CD4-positive, alpha-beta T cell treated with Interleukin-17A for 1 hour (primary cell): ENCODE measurements around the gene STAC3.

Source experiments
- DNase-seq: peaks from one replicate; pipeline ENCODE4 v3.0.0-alpha.2; 2020

The STAC3 gene

GRCh38 chr12:57235728-57236131 is 15.3 kb downstream of the STAC3 start:
- no peak for DNase-seq

GRCh38 chr12:57235017-57235727 is 15.8 kb downstream of the STAC3 start:
- no peak for DNase-seq

- no peak for DNase-seq
Measured at GRCh38 chr12:57234571-57235016, 16.4 kb downstream of the STAC3 start.

DNA sequence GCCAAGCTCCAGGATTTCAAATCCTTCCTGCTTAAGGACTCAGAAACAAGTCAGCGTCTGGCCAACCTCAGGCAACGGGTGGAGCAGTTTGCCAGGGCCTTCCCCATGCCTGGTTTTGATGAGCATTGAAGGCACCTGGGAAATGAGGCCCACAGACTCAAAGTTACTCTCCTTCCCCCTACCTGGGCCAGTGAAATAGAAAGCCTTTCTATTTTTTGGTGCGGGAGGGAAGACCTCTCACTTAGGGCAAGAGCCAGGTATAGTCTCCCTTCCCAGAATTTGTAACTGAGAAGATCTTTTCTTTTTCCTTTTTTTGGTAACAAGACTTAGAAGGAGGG is 16.8 kb downstream of the STAC3 start:
- no peak for DNase-seq

DNA sequence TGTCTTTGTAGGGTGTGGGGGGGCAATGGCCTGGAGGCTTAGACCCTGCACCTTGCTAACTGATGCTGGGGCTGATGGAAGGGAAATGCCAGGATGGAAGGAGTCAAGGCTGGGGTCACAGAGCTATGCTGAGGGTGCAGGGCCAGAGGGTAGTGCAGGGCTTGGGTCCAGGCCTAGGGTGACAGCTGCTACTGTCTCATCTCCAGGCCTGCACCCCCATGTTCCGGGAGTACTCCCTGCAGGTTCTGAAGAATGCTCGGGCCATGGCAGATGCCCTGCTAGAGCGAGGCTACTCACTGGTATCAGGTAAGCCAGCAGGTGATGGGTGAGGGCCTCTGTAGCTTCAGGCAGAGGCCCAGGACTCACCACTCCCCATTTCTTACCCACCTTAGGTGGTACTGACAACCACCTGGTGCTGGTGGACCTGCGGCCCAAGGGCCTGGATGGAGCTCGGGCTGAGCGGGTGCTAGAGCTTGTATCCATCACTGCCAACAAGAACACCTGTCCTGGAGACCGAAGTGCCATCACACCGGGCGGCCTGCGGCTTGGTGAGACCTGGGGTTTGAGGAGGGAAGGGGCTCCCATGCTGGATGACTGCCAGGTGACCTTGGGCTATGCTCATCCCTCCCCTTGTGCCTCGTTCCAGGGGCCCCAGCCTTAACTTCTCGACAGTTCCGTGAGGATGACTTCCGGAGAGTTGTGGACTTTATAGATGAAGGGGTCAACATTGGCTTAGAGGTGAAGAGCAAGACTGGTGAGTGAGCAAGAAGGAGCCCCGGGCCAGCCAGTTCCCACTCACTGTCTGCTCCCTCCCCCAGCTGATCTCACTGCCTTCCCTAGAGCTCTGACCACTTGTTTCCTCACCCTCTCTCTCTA is 17.4 kb downstream of the STAC3 start:
- DNase-seq: no peak

DNA sequence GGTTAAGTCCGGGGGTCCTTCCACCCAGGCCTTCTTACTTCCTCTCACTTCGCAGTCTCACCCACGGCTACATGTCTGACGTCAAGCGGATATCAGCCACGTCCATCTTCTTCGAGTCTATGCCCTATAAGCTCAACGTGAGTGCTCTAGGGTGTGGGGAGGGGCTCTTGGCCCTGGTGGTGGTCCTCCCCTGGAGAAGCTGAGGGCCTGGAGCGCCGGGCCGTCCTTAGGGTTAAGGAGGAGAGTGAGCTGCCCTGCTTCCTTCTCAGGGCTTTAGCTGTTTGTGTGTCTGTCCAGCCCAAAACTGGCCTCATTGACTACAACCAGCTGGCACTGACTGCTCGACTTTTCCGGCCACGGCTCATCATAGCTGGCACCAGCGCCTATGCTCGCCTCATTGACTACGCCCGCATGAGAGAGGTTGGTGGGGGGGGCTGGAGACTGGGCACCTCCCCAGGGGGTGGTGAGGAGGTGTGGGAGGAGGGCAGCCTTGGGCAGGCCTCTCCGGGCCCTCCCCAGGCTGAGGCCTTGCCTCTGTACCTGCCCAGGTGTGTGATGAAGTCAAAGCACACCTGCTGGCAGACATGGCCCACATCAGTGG is 18.7 kb downstream of the STAC3 start:
- DNase-seq: no peak

DNA sequence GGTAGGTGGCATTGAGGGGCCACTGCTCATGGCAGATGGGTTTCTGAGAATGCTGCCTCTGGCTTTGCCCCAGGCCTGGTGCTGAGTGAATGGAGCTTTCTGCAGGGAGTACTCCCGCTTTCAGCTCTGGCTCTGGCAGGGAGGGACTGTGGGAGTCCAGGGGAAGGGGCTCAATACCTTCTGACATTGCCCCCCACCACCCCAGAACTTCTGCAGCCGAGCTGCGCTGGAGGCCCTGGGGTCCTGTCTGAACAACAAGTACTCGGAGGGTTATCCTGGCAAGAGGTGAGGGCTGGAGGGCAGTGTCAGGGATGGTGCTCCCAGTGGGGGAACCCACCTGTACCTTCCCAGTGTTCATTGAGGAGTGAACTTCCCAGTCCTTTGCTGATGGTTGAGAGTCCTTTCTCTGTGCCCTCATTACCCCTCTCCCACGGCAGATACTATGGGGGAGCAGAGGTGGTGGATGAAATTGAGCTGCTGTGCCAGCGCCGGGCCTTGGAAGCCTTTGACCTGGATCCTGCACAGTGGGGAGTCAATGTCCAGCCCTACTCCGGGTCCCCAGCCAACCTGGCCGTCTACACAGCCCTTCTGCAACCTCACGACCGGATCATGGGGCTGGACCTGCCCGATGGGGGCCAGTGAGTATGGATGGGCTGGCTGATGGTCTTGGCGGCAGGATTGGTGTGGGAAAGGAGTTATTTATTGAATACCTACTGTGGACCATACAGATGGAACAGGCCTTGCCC is 19.5 kb downstream of the STAC3 start:
- no peak for DNase-seq

DNA sequence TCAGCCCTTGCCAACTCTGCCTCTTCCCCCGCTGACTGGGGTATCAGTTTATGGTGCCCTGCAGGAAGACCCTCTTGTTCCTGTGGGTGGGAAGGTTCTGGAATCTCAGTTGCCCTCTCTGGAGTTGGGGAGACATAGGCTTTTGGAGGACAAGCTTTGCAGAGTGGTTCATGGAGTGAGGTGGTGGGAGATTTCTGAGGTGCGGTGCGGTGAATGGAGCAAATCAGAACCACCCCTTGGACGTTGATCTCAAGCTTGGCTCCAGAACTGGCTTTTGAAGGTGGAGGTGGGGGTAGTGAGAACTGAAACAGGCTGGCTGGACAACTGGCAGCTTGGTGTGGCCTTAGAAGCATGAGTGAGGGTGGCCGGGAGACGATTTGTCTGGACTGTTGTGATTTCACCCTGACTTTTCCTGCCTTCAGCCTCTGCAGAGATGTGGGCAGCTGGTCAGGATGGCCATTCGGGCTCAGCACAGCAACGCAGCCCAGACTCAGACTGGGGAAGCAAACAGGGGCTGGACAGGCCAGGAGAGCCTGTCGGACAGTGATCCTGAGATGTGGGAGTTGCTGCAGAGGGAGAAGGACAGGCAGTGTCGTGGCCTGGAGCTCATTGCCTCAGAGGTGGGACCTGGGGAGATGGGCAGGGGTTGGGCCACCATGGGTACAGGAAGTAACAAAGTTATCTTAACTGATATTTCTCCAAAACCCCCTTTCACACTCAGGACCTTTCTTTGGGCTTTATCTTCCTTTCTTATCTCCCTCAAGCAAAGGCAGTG is 20.4 kb downstream of the STAC3 start:
- no peak for DNase-seq

DNA sequence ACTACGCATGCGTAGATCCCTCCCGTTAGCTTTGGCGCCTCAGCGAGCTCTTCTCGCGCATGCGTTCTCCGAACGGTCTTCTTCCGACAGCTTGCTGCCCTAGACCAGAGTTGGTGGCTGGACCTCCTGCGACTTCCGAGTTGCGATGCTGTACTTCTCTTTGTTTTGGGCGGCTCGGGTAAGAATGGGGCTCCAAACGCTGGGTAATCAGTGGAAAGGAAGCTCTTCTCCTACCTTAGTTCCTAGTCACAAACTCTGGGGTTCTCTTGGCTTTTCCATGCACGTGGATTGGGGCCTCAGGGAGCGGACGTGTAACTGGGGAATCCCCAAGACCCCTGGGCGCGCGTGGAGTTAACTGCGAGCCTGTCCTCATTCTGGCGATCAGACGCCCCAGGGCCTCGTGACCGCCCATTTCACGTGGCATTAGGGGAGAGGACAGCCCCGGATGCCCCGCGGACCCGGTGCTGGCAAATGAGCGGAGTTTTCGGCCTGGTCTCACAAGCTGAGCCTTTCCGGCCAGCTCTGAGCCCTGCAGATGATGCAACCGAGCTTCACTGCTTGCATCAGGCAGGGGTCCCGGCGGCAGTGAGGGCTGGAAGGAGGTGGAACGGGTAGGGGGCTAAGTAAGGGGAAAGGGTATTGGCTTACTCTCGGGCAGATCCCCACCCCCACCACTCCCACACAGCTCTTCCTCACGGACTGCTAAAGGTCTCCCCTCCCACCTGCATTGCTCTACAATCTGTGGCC is 21.2 kb downstream of the STAC3 start, which contains the start of gene SHMT2:
SHMT2 (plus strand) TSS at position 78 of the 747 bp plus-strand sequence; CDS start at position 146, 68 bp downstream.
- DNase-seq: peak; percentile 94

DNA sequence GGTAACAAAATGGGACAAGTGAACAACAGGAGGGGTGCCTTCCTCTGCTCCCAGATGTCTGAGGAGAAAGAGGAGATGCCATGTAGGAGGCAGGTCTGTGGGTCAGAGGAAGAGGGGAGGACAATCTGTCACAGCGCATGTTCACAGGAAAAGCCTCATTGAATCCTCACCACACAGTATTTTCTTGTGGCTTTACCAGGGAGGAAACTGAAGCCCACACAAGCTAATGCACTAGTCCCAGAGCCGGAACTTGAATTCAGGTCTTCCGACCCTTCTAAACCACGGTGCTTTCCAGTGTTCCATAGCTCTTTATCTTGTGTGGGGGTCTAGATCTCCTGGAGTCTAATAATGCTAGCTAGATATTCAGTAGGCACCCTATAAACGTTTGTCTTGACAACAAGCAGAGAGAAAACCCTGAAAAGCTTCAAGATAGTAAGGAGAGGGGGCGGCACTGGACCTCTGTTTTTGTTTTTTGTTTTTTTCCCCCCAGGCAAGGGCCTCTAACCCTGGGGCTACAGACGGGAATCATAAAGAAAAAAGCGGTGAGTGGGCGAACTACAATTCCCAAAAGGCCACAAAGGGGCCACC is 21.8 kb downstream of the STAC3 start:
- peak; percentile 60 for DNase-seq

DNA sequence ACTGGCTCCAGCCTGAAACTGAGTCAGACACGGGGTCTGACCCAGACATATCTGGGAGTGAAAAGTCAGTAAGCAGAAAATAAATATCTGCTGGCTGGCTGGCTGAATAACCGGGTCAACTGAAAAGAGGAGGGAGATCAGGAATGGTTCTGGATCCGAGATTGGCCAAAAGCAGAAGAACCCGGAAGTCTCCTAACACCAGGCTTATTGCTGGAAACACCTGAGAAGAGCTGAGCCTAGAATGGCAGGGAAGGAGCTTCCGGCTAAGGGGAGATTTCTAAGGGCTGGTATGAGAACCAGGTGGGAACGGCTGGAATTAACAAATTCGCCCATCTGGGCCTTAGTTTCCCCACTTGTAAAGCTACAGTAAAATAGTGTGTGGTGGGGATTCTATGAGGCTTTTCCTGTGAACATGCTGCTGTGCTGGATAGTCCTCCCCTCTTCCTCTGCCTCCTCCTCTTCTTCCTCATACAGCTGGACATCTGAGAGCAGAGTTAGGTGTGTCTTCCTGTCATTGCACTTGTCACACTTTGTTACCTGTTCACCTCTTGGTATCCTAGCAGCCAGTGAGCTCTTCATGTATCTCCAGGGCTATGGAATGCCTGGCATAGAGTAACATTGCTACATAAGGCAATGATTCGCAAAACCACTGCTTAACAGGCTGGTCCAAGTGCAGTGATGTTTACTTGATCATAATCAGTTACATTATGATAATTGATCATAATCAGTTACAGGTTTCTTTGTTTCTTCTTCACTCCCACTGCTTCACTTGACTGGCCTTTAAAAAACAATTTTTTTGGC is 23.5 kb downstream of the STAC3 start:
- DNase-seq: no peak

- no peak for DNase-seq
Measured at GRCh38 chr12:57226588-57227314, 24.2 kb downstream of the STAC3 start.

GRCh38 chr12:57225680-57226210 is 25.2 kb downstream of the STAC3 start:
- no peak for DNase-seq

GRCh38 chr12:57224973-57225679 is 25.9 kb downstream of the STAC3 start:
- peak; percentile 58 for DNase-seq

DNA sequence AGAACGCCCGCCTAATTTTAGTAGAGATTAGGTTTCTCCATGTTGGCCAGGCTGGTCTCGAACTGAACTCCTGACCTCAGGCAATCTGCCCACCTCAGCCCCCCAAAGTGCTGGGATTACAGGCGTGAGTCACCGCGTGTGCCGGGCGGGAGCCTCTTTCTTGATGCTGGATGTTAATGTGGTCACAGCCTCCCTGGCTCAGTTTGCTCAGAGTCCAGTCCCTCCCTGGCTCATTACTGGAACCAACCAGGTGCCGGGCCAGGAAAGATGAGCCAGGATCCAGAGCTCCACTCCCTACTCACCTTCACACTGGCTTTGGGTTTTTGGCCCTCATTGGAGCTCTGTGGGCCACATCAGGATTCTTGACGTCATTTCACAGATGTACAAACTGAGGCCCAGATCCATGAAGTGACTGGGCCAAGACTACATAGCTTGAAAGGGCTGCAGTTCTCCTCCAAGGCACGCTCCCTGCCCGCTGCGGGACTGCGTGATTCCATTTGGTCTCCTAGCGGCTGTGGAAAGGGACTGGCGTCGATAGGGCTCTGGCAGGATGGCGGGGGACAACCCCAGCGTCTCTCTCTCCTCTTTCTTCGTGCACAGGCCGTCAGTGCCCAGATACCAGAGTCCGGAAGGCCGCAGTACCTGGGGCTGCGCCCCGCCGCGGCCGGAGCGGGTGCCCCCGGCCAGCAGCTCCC is 26.6 kb downstream of the STAC3 start:
- no peak for DNase-seq

DNA sequence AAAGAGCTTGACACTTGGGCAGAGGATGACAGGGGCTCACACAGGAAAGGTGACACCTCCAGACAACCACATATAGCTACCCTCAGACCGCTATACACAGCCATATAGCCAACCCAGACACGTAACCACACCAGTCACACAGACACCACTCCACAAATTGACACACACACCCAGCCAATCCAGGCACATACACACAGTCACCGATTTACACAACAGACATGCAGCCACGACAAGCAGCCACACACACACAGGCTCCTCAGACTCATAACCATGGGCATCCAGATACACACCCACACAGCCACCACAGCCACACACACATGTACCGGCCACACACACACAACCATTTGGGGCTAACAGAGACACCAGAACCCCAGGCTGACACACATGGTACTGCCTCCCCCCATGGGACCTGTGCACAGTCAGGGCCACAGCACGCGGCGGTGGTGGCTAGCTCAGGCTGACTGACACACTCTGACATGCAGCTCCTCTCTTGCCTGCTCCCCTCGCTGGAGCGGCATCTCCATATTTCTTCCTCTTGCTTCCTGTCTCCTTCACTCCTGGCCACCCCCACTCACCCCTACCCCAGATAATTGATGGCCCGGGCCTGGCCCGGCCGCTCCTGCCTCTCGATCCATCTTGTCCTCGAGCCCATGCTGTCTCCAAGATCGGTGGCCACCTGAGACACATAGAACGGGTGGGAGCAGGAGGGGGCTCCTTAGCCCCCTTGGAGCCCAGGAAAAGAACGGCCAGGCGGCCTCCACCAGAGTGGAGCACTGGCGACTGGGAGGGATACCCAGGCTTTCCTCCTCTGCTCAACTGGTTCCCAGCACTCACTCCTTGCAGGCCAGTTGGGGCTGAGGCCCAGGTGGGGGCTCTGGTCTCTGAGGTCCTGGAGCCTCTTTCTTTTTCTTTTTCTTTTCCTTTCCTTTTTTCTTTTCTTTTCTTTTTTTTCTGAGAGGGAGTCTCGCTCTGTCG is 27.5 kb downstream of the STAC3 start:
- DNase-seq: peak; percentile 73
